SU-DHL-6 (cell line): ENCODE data around the gene CXCL3.

Experiments used
- H2AFZ ChIP-seq: fragments of 200-600 bp; sonication (generic); 2 replicates; pipeline ENCODE4 v1.6.1; 2014; ENCODE audit warnings: low read depth, mild to moderate bottlenecking, moderate library complexity, mixed read lengths, antibody characterized with exemption, low read length; ENCODE audit not compliant: severe bottlenecking
- H3F3A ChIP-seq: fragments of 200-600 bp; shearing (Covaris generic); 2 replicates; pipeline ENCODE4 v1.6.0; 2016; ENCODE audit warnings: antibody characterized with exemption, mild to moderate bottlenecking; ENCODE audit not compliant: insufficient read depth
- H3K27ac ChIP-seq: fragments of 200-600 bp; sonication (generic); 2 replicates; pipeline ENCODE4 v1.5.1; 2016; ENCODE audit warnings: low read depth, mild to moderate bottlenecking, low read length, moderate library complexity, mixed read lengths
- H3K27me3 ChIP-seq: fragments of 200-600 bp; sonication (generic), shearing (Covaris generic); 2 replicates; pipeline ENCODE4 v1.6.0; 2014; ENCODE audit warnings: mild to moderate bottlenecking, low read length
- H3K36me3 ChIP-seq: fragments of 200-600 bp; sonication (generic); 2 replicates; pipeline ENCODE4 v1.6.1; 2014; ENCODE audit warnings: mild to moderate bottlenecking, low read length, mixed read lengths
- H3K4me2 ChIP-seq: fragments of 300-600, 200-600 bp; shearing (Covaris generic), sonication (generic); 2 replicates; pipeline ENCODE4 v1.6.0; 2014; ENCODE audit warnings: low read length, low read depth, mild to moderate bottlenecking; ENCODE audit not compliant: poor library complexity, severe bottlenecking
- H3K4me3 ChIP-seq: fragments of 200-600 bp; sonication (generic); 2 replicates; pipeline ENCODE4 v1.5.1; 2014; ENCODE audit warnings: antibody characterized with exemption, low read length, mild to moderate bottlenecking, mixed read lengths; ENCODE audit not compliant: insufficient read depth, poor library complexity, severe bottlenecking
- H3K79me2 ChIP-seq: fragments of 200-600 bp; sonication (generic); 2 replicates; pipeline ENCODE4 v1.6.1; 2014; ENCODE audit warnings: mild to moderate bottlenecking, low read length, moderate library complexity; ENCODE audit not compliant: insufficient read depth
- H3K9ac ChIP-seq: fragments of 200-600 bp; sonication (generic); 2 replicates; pipeline ENCODE4 v1.7.0; 2014; ENCODE audit warnings: mild to moderate bottlenecking, low read length
- H3K9me2 ChIP-seq: fragments of 200-600 bp; sonication (generic); replicated peaks from 2 replicates; pipeline ENCODE4 v1.6.1; 2014; ENCODE audit warnings: low read length; ENCODE audit not compliant: insufficient read depth
- H3K9me3 ChIP-seq: fragments of 200-600 bp; sonication (generic); 2 replicates; pipeline ENCODE4 v1.6.1; 2014; ENCODE audit warnings: low read length, mixed read lengths; ENCODE audit not compliant: insufficient read depth
- H4K20me1 ChIP-seq: fragments of 200-600 bp; sonication (generic); 2 replicates; pipeline ENCODE4 v1.6.1; 2014; ENCODE audit warnings: low read depth, mild to moderate bottlenecking, antibody characterized with exemption, low read length, moderate library complexity, mixed read lengths
- CTCF ChIP-seq: fragments of 200-600 bp; sonication (generic); IDR thresholded peaks from one replicate; pipeline ENCODE4 v1.5.1; 2017; ENCODE audit warnings: antibody characterized with exemption, mild to moderate bottlenecking, low read length, moderate library complexity; ENCODE audit not compliant: insufficient read depth, poor library complexity, severe bottlenecking
- EZH2phosphoT487 ChIP-seq: fragments of 200-600 bp; sonication (generic), shearing (Covaris generic); conservative IDR thresholded peaks from 2 replicates; pipeline ENCODE4 v1.6.1; 2018; ENCODE audit warnings: mild to moderate bottlenecking, antibody characterized with exemption, low read length, moderate library complexity, mixed read lengths

Gene CXCL3

DNA sequence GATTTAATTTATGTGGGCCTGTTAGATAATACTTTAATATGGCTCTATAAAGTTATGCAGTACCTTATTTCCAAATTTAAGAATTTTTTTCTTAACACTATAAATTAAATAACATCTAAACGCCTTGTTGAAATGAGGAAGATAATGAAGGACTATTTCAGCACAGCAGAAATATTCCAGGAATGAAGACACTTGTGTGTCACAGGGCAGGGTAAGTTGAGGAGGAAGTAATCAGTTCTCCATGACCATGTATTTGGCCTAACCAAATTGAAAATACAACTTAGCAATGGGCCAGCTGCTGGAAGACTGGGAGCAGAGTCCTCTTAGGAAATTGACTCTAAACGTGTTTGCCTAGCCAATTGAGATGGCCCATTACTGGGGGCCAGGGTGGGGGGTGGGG, 16.9 kb downstream of the CXCL3 start:
- no peaks in the 10 kb centered on the region for H3K9me2 ChIP-seq
- H3K27me3 ChIP-seq, result no peaks in the 10 kb centered on the region
- no peak for TF ChIP-seq EZH2phosphoT487
- TF ChIP-seq CTCF, result no peak
- H3K27ac ChIP-seq, result no peak overlapping the region
- H2AFZ ChIP-seq, result no peak overlapping the region
- H4K20me1 ChIP-seq, result no peaks in the 10 kb centered on the region
- H3K9ac ChIP-seq, result no peak overlapping the region
- H3K79me2 ChIP-seq, result no peaks in the 10 kb centered on the region
- H3K4me2 ChIP-seq, result no peak overlapping the region
- no peaks in the 10 kb centered on the region for H3F3A ChIP-seq
- H3K36me3 ChIP-seq, result no peaks in the 10 kb centered on the region
- H3K4me3 ChIP-seq, result no peak overlapping the region
- H3K9me3 ChIP-seq, result no peaks in the 10 kb centered on the region

DNA sequence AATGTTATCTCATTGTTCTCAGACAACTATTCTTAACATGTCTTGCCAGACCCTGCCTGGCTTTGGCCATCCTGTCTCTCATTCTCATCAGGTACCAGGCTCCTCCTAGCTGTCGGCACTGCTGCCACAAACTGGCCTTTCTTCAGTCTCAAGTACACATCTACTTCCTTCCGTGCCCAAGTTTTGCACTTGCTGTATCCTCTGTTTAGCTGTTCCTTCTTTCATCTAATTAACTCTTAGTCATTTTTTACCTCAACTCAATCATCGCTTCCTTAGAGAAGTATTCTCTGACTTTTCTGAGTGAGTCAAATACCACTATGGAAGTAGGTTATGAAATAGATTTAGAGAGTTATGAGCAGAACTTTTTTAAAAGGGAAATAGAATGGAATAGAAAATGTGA, 19.7 kb downstream of the CXCL3 start:
- Histone ChIP-seq H3K27ac (no peak overlapping the region), H3K9me2 (no peaks in the 10 kb centered on the region), H4K20me1 (no peaks in the 10 kb centered on the region), H2AFZ (no peak overlapping the region), H3K9ac (no peak overlapping the region), H3K36me3 (no peaks in the 10 kb centered on the region), H3K27me3 (no peaks in the 10 kb centered on the region), H3K4me3 (no peak overlapping the region), H3K79me2 (no peaks in the 10 kb centered on the region), H3K4me2 (no peak overlapping the region), H3K9me3 (no peaks in the 10 kb centered on the region), H3F3A (no peaks in the 10 kb centered on the region)
- TF ChIP-seq EZH2phosphoT487, result no peak
- TF ChIP-seq CTCF, result no peak

DNA sequence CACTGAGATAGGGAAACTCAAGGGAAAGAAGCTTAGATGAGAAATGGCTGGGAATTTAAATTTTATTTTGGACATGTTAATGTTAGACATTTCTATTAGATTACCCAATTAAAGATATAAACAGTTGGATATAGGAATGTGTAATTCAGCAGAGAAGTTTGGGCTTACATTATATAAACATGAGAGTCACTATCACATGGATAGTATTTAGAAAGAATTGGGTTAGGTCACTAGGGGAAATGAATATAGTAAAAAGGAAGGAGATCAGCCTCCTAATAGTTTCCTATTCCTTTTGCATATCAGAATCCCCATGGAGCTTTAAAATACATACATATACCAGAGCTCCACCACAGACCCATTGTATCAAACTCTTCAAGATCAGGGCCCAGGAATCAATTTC, 20.4 kb downstream of the CXCL3 start:
- H3K27me3 ChIP-seq, result no peaks in the 10 kb centered on the region
- H3K9me3 ChIP-seq, result no peaks in the 10 kb centered on the region
- no peaks in the 10 kb centered on the region for H3K79me2 ChIP-seq
- TF ChIP-seq CTCF (no peak), EZH2phosphoT487 (no peak)
- H2AFZ ChIP-seq, result no peak overlapping the region
- H3K36me3 ChIP-seq, result no peaks in the 10 kb centered on the region
- no peak overlapping the region for H3K9ac ChIP-seq
- no peaks in the 10 kb centered on the region for H3F3A ChIP-seq
- no peak overlapping the region for H3K27ac ChIP-seq
- no peaks in the 10 kb centered on the region for H3K9me2 ChIP-seq
- H3K4me3 ChIP-seq, result no peak overlapping the region
- no peak overlapping the region for H3K4me2 ChIP-seq
- no peaks in the 10 kb centered on the region for H4K20me1 ChIP-seq

DNA sequence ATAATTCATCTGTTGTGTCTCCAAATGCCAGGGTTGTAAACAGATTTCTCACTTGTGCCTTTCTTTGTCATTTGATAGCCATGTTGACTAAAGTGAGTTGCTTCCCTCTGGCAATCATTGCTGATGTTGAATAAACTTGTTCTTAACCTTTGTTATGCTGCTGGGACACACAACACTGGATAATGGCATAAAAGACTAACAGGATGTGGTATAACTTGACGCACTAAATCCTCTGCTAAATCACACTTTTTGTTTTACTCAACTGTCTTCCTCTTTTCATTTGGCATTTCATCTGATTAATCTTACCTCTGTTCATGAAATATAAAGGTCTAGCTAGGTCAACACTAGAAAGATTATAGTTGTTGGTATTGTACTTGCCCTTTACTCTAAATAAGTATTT, 22.4 kb downstream of the CXCL3 start:
- Histone ChIP-seq H3K9ac (no peak overlapping the region), H2AFZ (no peak overlapping the region), H3F3A (no peaks in the 10 kb centered on the region), H3K79me2 (no peaks in the 10 kb centered on the region), H4K20me1 (no peaks in the 10 kb centered on the region), H3K27me3 (no peaks in the 10 kb centered on the region), H3K4me3 (no peak overlapping the region), H3K9me3 (no peaks in the 10 kb centered on the region), H3K9me2 (no peaks in the 10 kb centered on the region), H3K36me3 (no peaks in the 10 kb centered on the region), H3K27ac (no peak overlapping the region), H3K4me2 (no peak overlapping the region)
- no peak for TF ChIP-seq CTCF
- no peak for TF ChIP-seq EZH2phosphoT487
